HG03066 (cell line): Measurements from ENCODE around the gene CUL1.

Experiments used
- ATAC-seq: cut with Tn5 transposase; IDR thresholded peaks from one replicate; pipeline ENCODE4 v1.9.1; 2021; ENCODE audit warnings: low read depth; ENCODE audit not compliant: unreplicated experiment

The CUL1 gene

DNA sequence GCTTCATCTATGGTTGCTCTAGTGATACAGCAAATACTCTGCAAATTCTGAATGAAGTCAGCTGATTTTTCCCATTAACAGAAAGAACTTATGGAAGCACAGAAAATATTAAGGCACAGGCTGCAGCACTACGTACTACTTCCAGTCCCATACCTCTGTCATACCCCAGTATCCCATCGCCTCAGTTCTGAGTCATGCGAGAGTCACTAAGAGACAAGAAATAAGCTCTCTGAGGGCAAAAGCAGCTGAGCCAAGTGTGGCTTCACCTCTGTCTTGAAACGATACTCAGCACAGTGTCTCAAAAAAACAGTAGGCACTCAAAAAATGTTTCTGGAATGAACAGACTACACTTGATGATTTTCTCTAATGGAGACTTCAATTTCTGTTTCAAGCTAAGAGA lies 137.2 kb downstream of the CUL1 start:
- ATAC-seq, result no peak

DNA sequence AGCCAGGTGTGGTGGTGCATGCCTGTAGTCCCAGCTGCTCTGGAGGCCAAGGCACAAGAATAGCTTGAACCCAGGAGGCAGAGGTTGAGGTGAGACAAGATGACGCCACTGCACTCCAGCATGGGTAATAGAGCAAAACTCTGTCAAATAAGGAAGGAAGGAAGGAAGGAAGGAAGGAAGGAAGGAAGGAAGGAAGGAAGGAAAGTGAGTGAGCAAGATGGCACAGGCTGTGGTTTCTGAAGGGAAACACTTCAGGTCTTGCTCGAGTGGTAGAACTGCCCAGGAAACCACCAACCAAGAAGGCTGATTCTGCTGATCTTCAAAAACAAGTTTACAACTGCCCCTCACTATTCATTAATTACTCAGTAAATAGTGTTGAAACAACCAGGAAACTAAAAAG lies 140.2 kb downstream of the CUL1 start:
- no peak for ATAC-seq

DNA sequence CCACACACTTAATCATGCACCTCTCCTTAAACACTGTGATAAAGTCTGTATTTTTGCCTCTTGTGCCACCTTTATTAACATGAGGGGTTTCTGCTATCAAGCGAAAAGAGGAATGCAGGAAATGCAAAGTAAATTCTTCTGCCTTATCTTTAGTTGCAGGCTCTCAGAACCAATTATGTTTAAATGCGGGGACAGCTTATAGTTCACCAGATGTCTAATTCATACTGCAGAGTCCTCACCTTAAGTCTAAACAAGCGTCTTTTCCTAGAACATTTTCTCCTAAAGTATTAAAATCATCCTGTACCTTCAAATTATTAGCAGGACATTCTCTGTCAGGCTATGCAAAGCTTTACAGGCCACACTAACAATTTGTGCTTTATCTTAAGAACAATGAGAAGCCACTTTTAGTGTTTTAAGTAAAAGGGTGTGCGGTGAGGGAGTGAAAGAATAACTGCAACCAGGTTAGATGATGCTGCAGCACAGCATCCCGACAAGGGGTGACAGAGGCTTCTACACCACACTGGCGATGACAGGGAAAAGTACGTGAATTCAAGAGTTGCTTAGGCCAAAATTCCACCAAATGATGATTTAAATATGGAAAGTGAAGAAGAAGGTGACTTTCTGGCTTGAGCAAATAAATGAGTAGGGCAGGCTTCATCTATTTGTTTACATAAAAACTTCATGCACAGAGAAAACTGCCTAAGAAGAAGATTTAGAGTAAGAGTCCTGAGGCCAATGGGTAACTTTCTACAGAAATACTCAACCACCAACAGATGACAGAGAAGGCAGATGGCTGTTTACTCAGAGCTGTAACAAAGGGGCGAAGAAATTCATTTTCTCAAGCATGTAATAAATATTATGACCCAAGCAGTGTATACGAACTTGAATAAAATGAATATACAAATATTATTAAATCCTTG lies 149.4 kb downstream of the CUL1 start:
- ATAC-seq, result no peak

DNA sequence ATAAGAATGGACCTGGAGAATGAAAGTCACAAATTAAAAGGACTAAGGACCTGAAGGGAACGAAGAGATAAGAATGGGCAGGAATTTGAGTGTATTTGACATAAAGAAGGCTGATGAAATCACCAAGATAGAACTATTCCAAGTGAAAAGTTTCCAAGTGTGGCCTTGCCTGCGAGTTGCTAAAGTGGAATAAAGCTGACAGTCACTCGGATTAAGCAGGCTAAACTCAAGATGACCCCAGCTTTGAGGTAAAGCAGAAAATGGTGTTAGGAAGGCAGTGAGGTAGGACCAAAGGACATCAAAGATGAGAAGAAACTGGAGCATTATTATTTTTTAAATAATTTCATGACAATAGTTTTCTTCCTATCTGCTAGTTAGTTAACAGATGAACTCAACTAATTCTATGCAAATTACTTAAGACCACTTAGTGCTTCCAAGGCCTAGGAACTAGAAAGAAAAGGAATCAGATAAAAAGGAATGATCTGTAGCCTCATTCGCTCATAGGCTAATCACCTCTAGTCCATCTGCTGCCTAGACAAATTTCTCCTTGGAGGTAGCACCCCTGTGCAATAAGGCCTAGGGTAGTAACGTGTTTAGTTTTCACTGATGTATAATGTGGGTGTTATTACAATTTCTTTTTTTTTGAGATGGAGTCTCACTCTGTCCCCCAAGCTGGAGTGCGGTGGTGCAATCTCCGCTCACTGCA lies 150.8 kb downstream of the CUL1 start:
- no peak for ATAC-seq

DNA sequence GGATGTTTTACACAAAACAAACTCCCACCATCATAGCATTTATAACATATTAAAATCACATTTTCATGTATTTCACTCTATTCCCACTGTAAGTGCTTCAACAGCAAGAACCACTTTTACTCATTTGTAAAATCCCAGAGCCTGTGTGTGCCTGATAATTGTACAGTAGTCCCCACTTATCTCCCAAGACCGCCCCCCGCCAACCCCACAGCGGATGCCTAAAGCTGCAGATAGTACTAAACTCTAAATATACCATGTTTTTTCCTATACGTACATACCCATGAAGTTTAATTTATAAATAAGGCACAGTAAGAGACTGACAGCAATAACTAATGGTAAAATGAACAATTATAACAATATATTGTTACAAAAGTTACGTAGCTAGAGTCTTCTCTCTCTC lies 151.9 kb downstream of the CUL1 start:
- no peak for ATAC-seq
